Measurements from ENCODE around the gene TH.

DNA sequence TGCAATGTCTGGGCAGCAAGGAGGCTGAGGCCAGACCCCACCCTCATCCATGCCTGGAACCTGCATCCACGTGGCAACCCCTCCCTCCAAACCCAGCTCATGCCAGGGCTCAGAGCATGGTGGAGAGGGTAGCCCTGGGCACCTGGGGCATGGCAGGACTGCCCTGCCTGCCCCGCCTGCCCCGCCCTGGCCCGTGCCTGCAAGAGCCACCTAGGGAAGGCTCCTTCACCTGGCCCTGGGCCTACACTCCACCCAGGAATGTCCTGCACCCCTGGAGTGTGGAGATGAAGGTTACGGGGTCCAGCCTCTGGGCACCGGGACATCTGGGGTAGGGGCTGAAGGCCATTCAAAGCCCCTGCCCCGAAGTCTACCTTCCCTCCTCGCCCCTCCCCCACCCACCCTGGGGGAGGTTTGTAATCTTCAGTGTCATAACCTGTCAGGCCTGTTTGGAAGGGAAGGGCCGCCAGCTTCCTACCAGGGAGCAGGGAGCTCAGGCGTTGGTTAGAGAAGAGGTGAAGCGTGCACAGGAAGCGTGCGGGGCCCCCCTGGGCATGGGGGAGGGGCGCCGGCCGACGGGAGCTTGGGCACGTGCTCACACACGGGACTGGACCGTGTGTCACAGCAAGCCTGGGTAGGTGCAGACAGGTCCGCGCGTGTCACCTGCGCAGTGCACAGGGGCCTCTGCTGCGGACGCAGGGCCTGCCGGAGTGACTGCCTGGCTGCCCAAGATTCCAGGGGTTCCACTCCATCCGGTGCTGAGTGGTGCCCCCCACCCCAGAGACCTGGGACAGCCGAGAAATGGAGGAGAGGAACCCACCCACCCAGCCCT, 30.7 kb upstream of the TH start:
- TF ChIP-seq POLR2A (IDR thresholded peaks at IDR 0.05; ENCODE audit: extremely low read depth, insufficient read length) = no peak
- TF ChIP-seq CTCF (IDR thresholded peaks at IDR 0.05; ENCODE audit: low read depth, low read length) = no peak
- TF ChIP-seq, protein P1, sequence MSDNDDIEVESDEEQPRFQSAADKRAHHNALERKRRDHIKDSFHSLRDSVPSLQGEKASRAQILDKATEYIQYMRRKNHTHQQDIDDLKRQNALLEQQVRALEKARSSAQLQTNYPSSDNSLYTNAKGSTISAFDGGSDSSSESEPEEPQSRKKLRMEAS (IDR thresholded peaks at IDR 0.05; ENCODE audit: low read depth, low read length) = peak; percentile 25; the same call in 1 of the 2 replicates

All from NB4 (cell line).